ENCODE data around the gene TPP1. TPM values are rescaled to one million over a fixed set of nuclear protein-coding genes. Genes with fewer than 3 reads are reported as not detected.

TPP1 gene
- total RNA-seq, 4 donors from 2014 or later: 56.1 to 126 (median 81.9) TPM

DNA sequence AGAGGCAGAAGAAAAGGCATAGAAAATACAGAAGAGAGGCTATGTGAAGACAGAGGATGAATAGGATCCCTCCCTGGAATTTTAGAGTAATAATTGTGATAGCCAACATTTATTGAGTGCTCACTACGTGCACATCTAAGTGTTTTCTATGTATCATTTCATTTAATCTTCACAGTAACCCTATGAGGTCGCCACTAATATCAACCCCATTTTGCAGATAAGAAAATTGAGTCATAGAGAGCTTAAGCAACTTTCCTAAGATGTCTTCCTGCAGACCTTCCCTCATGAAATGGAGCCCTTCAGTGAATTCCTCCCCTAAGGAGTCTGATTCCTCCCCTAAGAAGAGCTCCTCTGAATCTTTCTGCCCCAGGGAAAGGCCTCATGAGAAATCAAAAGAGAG is 53.9 kb downstream of the TPP1 start:
- TF ChIP-seq, protein P1, sequence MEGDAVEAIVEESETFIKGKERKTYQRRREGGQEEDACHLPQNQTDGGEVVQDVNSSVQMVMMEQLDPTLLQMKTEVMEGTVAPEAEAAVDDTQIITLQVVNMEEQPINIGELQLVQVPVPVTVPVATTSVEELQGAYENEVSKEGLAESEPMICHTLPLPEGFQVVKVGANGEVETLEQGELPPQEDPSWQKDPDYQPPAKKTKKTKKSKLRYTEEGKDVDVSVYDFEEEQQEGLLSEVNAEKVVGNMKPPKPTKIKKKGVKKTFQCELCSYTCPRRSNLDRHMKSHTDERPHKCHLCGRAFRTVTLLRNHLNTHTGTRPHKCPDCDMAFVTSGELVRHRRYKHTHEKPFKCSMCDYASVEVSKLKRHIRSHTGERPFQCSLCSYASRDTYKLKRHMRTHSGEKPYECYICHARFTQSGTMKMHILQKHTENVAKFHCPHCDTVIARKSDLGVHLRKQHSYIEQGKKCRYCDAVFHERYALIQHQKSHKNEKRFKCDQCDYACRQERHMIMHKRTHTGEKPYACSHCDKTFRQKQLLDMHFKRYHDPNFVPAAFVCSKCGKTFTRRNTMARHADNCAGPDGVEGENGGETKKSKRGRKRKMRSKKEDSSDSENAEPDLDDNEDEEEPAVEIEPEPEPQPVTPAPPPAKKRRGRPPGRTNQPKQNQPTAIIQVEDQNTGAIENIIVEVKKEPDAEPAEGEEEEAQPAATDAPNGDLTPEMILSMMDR (IDR thresholded peaks at IDR 0.05): no peak
- TF ChIP-seq POLR2AphosphoS5 (IDR thresholded peaks at IDR 0.05): no peak
- TF ChIP-seq POLR2A (IDR thresholded peaks at IDR 0.05): no peak
- TF ChIP-seq EP300 (IDR thresholded peaks at IDR 0.05): no peak
- Histone ChIP-seq H3K4me3 (no peak overlapping the region), H3K4me1 (peaks cover 8% of the 10 kb centered on the region), H3K27ac (no peak overlapping the region), H3K27me3 (no peaks in the 10 kb centered on the region), H3K9me3 (no peaks in the 10 kb centered on the region), H3K36me3 (peaks cover 10% of the 10 kb centered on the region)
- WGBS: 90% methylated on average over 2 of the region's 2 CpGs
- no peak for DNase-seq (ENCODE audit: low spot score in 2 of 2)

DNA sequence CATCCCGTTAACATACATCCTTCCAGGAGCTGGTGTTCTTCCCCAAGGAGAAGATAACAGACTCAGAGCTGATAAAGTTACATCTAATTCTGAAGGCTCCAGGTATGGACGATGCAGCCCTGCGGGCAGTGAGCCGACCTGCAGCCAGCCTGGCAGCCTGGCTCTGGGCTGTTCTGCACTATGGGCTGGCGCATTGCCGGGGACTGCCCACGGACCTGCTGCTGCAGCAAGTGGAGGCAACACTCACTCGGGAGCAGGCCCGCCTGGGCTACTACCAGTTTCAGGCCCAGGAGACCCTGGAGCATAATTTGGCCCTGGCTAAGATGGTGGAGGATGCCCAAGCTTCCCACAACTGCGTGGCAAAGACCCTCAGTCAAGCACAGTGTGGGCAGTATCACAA is 55.6 kb downstream of the TPP1 start:
- DNase-seq (ENCODE audit: low spot score in 2 of 2): no peak
- WGBS: 100% methylated on average over 4 of the region's 10 CpGs

DNA sequence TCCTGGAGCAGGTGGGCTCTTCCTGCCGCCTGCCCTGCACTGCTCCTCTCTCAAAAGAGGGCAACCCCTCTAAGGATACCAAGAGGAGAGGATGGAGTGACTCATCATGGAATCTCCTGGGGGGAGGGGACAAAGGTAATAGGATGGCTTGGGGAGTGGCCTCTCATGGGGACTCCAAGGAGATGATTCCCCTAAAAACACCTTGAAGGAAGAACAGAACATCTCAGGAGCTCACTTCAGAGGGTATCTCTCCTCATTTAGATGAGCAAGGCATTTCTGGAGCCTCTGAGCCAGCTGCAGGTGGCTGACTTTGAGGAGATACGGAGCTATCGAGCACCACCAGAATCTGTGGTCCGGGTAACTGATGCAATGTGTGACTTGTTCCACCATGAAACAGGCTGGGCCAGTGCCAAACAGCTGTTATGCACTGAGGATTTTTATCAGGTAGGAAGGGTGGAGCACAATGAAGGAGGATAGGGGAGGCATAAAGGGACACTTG is 56.1 kb downstream of the TPP1 start:
- no peaks in the 10 kb centered on the region for H3K27me3 ChIP-seq
- no peak overlapping the region for H3K4me3 ChIP-seq
- DNase-seq (ENCODE audit: low spot score in 2 of 2): no peak
- H3K4me1 ChIP-seq: peaks cover 1% of the 10 kb centered on the region
- H3K27ac ChIP-seq: no peak overlapping the region
- H3K36me3 ChIP-seq: peaks cover 10% of the 10 kb centered on the region
- WGBS: 98% methylated on average over 4 of the region's 4 CpGs
- TF ChIP-seq POLR2AphosphoS5 (IDR thresholded peaks at IDR 0.05) (no peak), EP300 (IDR thresholded peaks at IDR 0.05) (no peak), POLR2A (IDR thresholded peaks at IDR 0.05) (no peak)
- no peaks in the 10 kb centered on the region for H3K9me3 ChIP-seq

More for the DNA sequence above, 55.6 kb downstream of the TPP1 start:
- TF ChIP-seq EP300 (IDR thresholded peaks at IDR 0.05): no peak
- no peak for TF ChIP-seq POLR2A (IDR thresholded peaks at IDR 0.05)
- TF ChIP-seq POLR2AphosphoS5 (IDR thresholded peaks at IDR 0.05): no peak
- TF ChIP-seq, protein P1 (IDR thresholded peaks at IDR 0.05): no peak
- peaks cover 10% of the 10 kb centered on the region for H3K36me3 ChIP-seq
- no peak overlapping the region for H3K27ac ChIP-seq
- H3K4me3 ChIP-seq: no peak overlapping the region
- H3K9me3 ChIP-seq: no peaks in the 10 kb centered on the region
- peaks cover 6% of the 10 kb centered on the region for H3K4me1 ChIP-seq
- no peaks in the 10 kb centered on the region for H3K27me3 ChIP-seq

Other genes with a start within 250 kb of the TPP1 start
- gene SMPD1, start 228.9 kb downstream of the TPP1 start, total RNA-seq: 10 to 100 TPM; 25.0 to 45.5 (median 40.8) TPM
- 10 to 100 TPM; 15.8 to 26.2 (median 17.2) TPM for gene APBB1, start 200.3 kb downstream of the TPP1 start, total RNA-seq
- gene HPX, start 178.4 kb downstream of the TPP1 start, total RNA-seq: 10 to 100 TPM in 1 of 4 donors, 1 to 10 TPM in 2, under 1 TPM in 1; 0.47 to 15.5 (median 1.3) TPM
- 10 to 100 TPM; 20.0 to 40.2 (median 32.2) TPM for gene TRIM3, start 145.5 kb downstream of the TPP1 start, total RNA-seq
- 10 to 100 TPM; 66.3 to 87.5 (median 83.4) TPM for gene ARFIP2, start 138.1 kb downstream of the TPP1 start, total RNA-seq
- gene TIMM10B, start 137.9 kb downstream of the TPP1 start, total RNA-seq: 10 to 100 TPM; 23.0 to 54.6 (median 32.0) TPM
- 10 to 100 TPM in 2 of 4 donors, 1 to 10 TPM in 2; 6.2 to 32.0 (median 9.6) TPM for gene DNHD1, start 122.1 kb downstream of the TPP1 start, total RNA-seq
- 10 to 100 TPM; 15.9 to 33.6 (median 18.3) TPM for gene RRP8, start 15.8 kb downstream of the TPP1 start, total RNA-seq
- 10 to 100 TPM; 59.8 to 83.8 (median 71.5) TPM for gene ILK, start 15.6 kb downstream of the TPP1 start, total RNA-seq
- 10 to 100 TPM; 24.1 to 54.5 (median 40.1) TPM for gene TAF10, start 7.2 kb downstream of the TPP1 start, total RNA-seq
- gene DCHS1, start 36.4 kb upstream of the TPP1 start, total RNA-seq: 1 to 10 TPM; 3.9 to 9.0 (median 6.4) TPM
- gene MRPL17, start 63.9 kb upstream of the TPP1 start, total RNA-seq: 10 to 100 TPM; 17.1 to 35.2 (median 26.4) TPM
- gene OR2AG2, start 152.6 kb upstream of the TPP1 start, total RNA-seq: under 1 TPM in 1 of 4 donors, not detected in 3; 0.24 TPM
- not detected for gene OR2AG1, start 163.6 kb upstream of the TPP1 start, total RNA-seq
- under 1 TPM in 1 of 4 donors, not detected in 3; 0.72 TPM for gene OR6A2, start 180.3 kb upstream of the TPP1 start, total RNA-seq
- not detected for gene OR10A5, start 226.3 kb upstream of the TPP1 start, total RNA-seq
- not detected for gene OR10A2, start 243.6 kb upstream of the TPP1 start, total RNA-seq